ENCODE results near the gene PPP2R3A.

GRCh38 chr3:135950941-135951340 is 14.6 kb upstream of the PPP2R3A start:
- TF ChIP-seq, protein P1, sequence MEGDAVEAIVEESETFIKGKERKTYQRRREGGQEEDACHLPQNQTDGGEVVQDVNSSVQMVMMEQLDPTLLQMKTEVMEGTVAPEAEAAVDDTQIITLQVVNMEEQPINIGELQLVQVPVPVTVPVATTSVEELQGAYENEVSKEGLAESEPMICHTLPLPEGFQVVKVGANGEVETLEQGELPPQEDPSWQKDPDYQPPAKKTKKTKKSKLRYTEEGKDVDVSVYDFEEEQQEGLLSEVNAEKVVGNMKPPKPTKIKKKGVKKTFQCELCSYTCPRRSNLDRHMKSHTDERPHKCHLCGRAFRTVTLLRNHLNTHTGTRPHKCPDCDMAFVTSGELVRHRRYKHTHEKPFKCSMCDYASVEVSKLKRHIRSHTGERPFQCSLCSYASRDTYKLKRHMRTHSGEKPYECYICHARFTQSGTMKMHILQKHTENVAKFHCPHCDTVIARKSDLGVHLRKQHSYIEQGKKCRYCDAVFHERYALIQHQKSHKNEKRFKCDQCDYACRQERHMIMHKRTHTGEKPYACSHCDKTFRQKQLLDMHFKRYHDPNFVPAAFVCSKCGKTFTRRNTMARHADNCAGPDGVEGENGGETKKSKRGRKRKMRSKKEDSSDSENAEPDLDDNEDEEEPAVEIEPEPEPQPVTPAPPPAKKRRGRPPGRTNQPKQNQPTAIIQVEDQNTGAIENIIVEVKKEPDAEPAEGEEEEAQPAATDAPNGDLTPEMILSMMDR (IDR thresholded peaks at IDR 0.05; ENCODE audit: extremely low read depth in 1 of 2, insufficient read depth in 1 of 2, low read depth in 1 of 2, low read length in 2 of 2): no peak
- TF ChIP-seq, protein P2, sequence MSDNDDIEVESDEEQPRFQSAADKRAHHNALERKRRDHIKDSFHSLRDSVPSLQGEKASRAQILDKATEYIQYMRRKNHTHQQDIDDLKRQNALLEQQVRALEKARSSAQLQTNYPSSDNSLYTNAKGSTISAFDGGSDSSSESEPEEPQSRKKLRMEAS (IDR thresholded peaks at IDR 0.05; ENCODE audit: insufficient read depth, insufficient read length): no peak

All from endothelial cell of umbilical vein (primary cell).